Stomach (tissue), 9 donors: ENCODE data around the gene MTF1. TPM values are rescaled to one million over a fixed set of nuclear protein-coding genes. Genes with fewer than 3 reads are reported as not detected.
A peak's percentile ranks its signal among the peaks of the same experiment; 100 is the strongest.

ENCODE experiments used
- DNase-seq, 2 donors: peaks; one replicate each; pipeline versions ENCODE4 v3.0.0 to v3.0.0-alpha.2; 2013 to 2019
- H3K27ac ChIP-seq, 5 donors: fragments of 200-600 bp in 4 of 5; sonication (generic) in 4 of 5; one replicate each; pipeline ENCODE4 v1.5.1; 2013 to 2019; ENCODE audit warnings: mild to moderate bottlenecking in 1 of 5, moderate library complexity in 1 of 5
- H3K27me3 ChIP-seq, 3 donors: fragments of 200-600 bp; sonication (generic); one replicate each; pipeline ENCODE4 v1.5.1; 2017 to 2019; ENCODE audit warnings: mixed run types in 1 of 3
- H3K36me3 ChIP-seq, 4 donors: fragments of 200-600 bp; sonication (generic); 1 replicate in 3 of 4; 2 replicates in 1 of 4; pipeline ENCODE4 v1.5.1; 2016 to 2019
- H3K4me1 ChIP-seq, 4 donors: fragments of 200-600 bp; sonication (generic); one replicate each; pipeline ENCODE4 v1.5.1; 2016 to 2019
- H3K4me3 ChIP-seq, 4 donors: fragments of 200-600 bp; sonication (generic) in 3 of 4; one replicate each; pipeline ENCODE4 v1.5.1; 2016 to 2019; ENCODE audit warnings: mild to moderate bottlenecking in 1 of 4
- H3K9me3 ChIP-seq, 4 donors: fragments of 200-600 bp; sonication (generic); one replicate each; pipeline ENCODE4 v1.5.1; 2016 to 2019
- CTCF ChIP-seq, 7 experiments: fragments of 450-650 bp in 4 of 7; fragments of 200-600 bp in 3 of 7; sonication (generic) in 3 of 7; IDR thresholded peaks; one replicate each; pipeline ENCODE4 v1.5.1; 2016 to 2019; ENCODE audit warnings: antibody characterized with exemption in 7 of 7, control low read depth in 2 of 7, mild to moderate bottlenecking in 1 of 7
- EP300 ChIP-seq: sonication (generic); formaldehyde crosslinking; IDR thresholded peaks from one replicate; pipeline ENCODE4 v1.6.1; 2017; ENCODE audit warnings: antibody characterized with exemption
- POLR2A ChIP-seq, 4 donors: fragments of 450-650 bp; IDR thresholded peaks; one replicate each; pipeline ENCODE4 v1.6.1; 2016; ENCODE audit warnings: antibody characterized with exemption in 4 of 4, control low read depth in 2 of 4, mild to moderate bottlenecking in 1 of 4, moderate library complexity in 1 of 4
- POLR2AphosphoS5 ChIP-seq, 3 donors: sonication (generic); formaldehyde crosslinking; IDR thresholded peaks; one replicate each; pipeline ENCODE4 v1.6.1; 2016; ENCODE audit warnings: antibody characterized with exemption in 3 of 3
- WGBS, 5 donors: extraction: QIAGEN DNeasy Blood & Tissue Kit in 3 of 5; methylation state at CpG; one replicate each; pipeline versions ENCODE4 v1.1.5 to v1.1.7; 2013 to 2018; 5-methylcytosine and 5-hydroxymethylcytosine counted together
- intact Hi-C: fragments of 100-400 bp; cut with DNase I; formaldehyde crosslinking; loops from one replicate; pipeline ENCODE4 v1.15.1; 2023; ENCODE audit warnings: low total_unique reads
- polyA plus RNA-seq, 3 donors: library from polyadenylated mRNA; stranded (reverse); fragments of 200-250 nt; gene quantifications; one replicate each; pipeline ENCODE4 v1.2.3, GENCODE V29; 2013
- total RNA-seq, 5 donors: library from RNA; depleted of rRNA; stranded (reverse); fragments of >200 nt; gene quantifications; one replicate each; pipeline versions ENCODE4 v1.1.0 to v1.2.3, GENCODE V29; 2014 to 2016
- donor health status: healthy with polysubstance abuse.
- donor health status: Bipolar disorder and iron deficiency.
- donor health status: healthy.

The MTF1 gene
- total and polyA plus RNA-seq, 8 donors: 1.2 to 5.4 (median 2.8) TPM

DNA sequence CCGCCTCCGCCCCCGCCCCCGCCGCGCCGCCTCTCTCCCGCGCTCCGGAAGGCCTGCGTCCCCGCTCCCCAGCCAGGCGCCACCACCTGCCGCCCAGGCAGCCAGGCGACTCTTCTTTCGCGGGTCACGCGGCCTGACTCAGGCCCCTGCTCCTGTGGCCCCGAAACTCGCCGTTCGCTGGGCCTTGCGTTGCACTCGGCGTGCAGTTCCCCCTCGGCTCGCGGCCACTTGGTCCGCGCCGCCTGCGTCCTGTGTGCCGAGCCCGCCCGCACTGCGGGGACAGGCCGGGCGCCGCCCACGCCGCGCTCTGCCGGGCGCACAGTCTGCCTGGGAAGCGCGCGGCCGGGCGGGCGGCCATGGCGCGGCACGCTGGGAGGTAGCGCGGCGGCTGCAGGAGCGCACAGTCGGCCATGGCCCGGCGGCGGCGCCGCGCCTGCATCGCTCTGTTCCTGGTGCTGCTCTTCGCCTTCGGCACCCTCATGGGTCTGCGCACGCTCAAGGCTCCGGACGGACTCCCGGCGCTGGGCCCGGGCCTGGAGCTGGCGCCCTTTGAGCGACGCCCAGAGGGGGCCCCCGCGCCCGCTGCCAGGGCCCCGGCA is 65.5 kb downstream of the MTF1 start, which contains the start of gene MANEAL:
MANEAL (plus strand) TSS at position 75 of the 599 bp plus-strand sequence; CDS start at position 411, 336 bp downstream.
- H3K4me1 ChIP-seq: peaks cover 15 to 25% (median 23%) of the 10 kb centered on the region in 4 donors
- peaks cover 0 to 51% (median 0%) of the 10 kb centered on the region in 3 donors for H3K27me3 ChIP-seq
- TF ChIP-seq CTCF (IDR thresholded peaks at IDR 0.05): no peak
- no peak for TF ChIP-seq POLR2A (IDR thresholded peaks at IDR 0.05)
- TF ChIP-seq EP300: no peak
- TF ChIP-seq POLR2AphosphoS5 (IDR thresholded peaks at IDR 0.05): no peak
- peak within 1 kb of the TSS; percentile 55 to 74 (median 68) for H3K4me3 ChIP-seq
- 0 to 1% (median 0%) methylated on average over 3 to 81 of the region's 82 CpGs; no CpG with 5 or more reads in 1 of the 5 donors for WGBS, 5 donors
- peak within 1 kb of the TSS; percentile 7 to 40 (median 38) for H3K27ac ChIP-seq
- H3K36me3 ChIP-seq: peaks cover 0 to 9% (median 1%) of the 10 kb centered on the region in 4 donors
- DNase-seq: peak; percentile 48 to 84
- intact Hi-C loops: no loop called here
- H3K9me3 ChIP-seq: no peaks in the 10 kb centered on the region

- intact Hi-C loops: no loop called here
- DNase-seq: no peak
- 31 to 53% (median 38%) methylated on average over 20 to 36 of the region's 36 CpGs for WGBS, 5 donors
- Histone ChIP-seq H3K9me3 (no peaks in the 10 kb centered on the region), H3K4me1 (peaks cover 15 to 25% (median 23%) of the 10 kb centered on the region in 4 donors), H3K27me3 (peaks cover 0 to 58% (median 0%) of the 10 kb centered on the region in 3 donors), H3K4me3 (peak overlapping the region; percentile 55 to 74 (median 68)), H3K27ac (peak overlapping the region in 3 of 5 donors; percentile 7 to 40 (median 38)), H3K36me3 (peaks cover 0 to 1% (median 0%) of the 10 kb centered on the region in 4 donors)
- TF ChIP-seq POLR2AphosphoS5 (IDR thresholded peaks at IDR 0.05): no peak
- TF ChIP-seq CTCF (IDR thresholded peaks at IDR 0.05): no peak
- no peak for TF ChIP-seq EP300
- no peak for TF ChIP-seq POLR2A (IDR thresholded peaks at IDR 0.05)
Observed at GRCh38 chr1:37792943-37793686, 66.3 kb downstream of the MTF1 start.

DNA sequence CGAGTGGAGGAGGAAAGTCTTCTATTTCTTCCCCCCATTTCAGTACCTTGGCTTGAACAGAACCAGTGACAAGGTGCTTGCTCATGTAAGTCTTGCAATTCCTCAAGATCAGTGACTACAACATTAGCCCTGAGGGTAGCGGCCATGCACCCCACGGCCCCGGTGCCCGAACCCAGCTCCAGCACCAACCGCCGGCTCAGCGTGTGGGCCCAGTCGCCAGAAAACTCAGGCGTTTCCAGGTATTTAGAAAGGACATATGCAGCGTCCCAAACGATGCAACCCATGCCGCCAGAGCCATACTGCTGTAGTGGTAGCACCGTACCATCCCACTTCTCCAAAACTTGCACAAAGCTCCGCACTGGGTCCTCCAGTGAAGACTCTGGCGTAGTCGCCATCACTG is 76.9 kb downstream of the MTF1 start:
- Histone ChIP-seq H3K4me1 (peaks cover 0 to 4% (median 0%) of the 10 kb centered on the region in 4 donors), H3K4me3 (no peak overlapping the region), H3K27ac (no peak overlapping the region), H3K36me3 (no peaks in the 10 kb centered on the region), H3K9me3 (no peaks in the 10 kb centered on the region), H3K27me3 (peaks cover 0 to 65% (median 0%) of the 10 kb centered on the region in 3 donors)
- WGBS, 5 donors: 82 to 86% (median 84%) methylated on average over 17 of the region's 17 CpGs
- DNase-seq: no peak
- intact Hi-C loops: no loop called here
- TF ChIP-seq CTCF (IDR thresholded peaks at IDR 0.05) (no peak), POLR2A (IDR thresholded peaks at IDR 0.05) (no peak), EP300 (no peak), POLR2AphosphoS5 (IDR thresholded peaks at IDR 0.05) (no peak)

GRCh38 chr1:37778654-37779053 is 80.7 kb downstream of the MTF1 start:
- DNase-seq: no peak
- no peaks in the 10 kb centered on the region for H3K36me3 ChIP-seq
- WGBS, 5 donors: 83 to 100% (median 89%) methylated on average over 1 to 3 of the region's 3 CpGs
- intact Hi-C loops: no loop called here
- H3K9me3 ChIP-seq: peaks cover 0 to under 1% (median under 1%) of the 10 kb centered on the region in 4 donors
- H3K27me3 ChIP-seq: peaks cover 0 to 47% (median 0%) of the 10 kb centered on the region in 3 donors
- H3K4me1 ChIP-seq: peaks cover 0 to 4% (median 0%) of the 10 kb centered on the region in 4 donors
- TF ChIP-seq CTCF (IDR thresholded peaks at IDR 0.05): no peak
- no peak overlapping the region for H3K4me3 ChIP-seq
- no peak overlapping the region for H3K27ac ChIP-seq
